Stromal cell of bone marrow (primary cell): ENCODE results near the gene ZCCHC7.

ENCODE experiments used
- DNase-seq: peaks from one replicate; pipeline ENCODE4 v3.0.0-alpha.2; 2012; ENCODE audit warnings: low read depth

ZCCHC7 gene

DNA sequence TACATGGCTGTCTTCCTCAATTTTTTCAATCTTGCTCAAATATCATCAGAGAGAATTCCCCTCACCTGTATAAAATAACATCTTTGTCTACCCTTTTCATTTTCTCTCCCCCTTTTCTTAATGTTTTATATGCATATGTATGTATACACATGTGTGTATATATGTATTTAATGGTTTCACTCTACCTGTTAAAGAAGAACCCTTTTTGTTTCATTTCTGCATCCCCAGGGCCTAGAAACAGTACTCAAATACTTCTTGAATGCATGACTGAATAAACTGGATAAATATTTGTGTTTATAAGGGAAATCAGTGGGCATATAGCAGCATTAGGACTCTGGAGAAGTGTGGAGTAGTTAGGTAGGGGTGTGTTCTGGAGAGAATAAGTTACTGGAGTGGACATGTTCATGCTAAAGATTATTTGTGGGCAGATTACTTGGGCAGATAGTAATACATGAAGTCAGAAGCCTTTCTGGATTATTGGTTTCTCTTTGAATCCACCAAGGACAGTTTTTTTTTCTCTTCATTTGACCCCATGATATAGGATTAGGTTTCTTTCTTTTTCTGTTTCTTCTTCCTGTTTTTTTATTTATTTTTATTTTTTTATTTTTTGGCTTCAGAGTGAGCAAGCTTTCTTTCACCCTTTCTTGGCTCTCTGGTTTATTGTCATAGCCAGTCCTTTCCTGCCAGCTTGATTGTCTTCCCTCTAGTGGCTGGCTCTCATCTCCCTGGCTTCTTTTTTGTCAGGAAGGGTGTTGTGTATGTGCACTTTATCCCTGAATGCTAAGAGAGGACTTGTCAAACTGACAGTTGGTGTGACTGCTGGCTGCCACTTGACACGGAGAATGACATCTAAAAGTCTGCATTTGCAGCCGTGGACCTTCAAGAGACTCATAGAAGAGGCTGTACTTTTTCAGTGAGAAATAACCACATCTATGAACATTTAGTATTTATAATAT lies 89.3 kb downstream of the ZCCHC7 start:
- no peak for DNase-seq

DNA sequence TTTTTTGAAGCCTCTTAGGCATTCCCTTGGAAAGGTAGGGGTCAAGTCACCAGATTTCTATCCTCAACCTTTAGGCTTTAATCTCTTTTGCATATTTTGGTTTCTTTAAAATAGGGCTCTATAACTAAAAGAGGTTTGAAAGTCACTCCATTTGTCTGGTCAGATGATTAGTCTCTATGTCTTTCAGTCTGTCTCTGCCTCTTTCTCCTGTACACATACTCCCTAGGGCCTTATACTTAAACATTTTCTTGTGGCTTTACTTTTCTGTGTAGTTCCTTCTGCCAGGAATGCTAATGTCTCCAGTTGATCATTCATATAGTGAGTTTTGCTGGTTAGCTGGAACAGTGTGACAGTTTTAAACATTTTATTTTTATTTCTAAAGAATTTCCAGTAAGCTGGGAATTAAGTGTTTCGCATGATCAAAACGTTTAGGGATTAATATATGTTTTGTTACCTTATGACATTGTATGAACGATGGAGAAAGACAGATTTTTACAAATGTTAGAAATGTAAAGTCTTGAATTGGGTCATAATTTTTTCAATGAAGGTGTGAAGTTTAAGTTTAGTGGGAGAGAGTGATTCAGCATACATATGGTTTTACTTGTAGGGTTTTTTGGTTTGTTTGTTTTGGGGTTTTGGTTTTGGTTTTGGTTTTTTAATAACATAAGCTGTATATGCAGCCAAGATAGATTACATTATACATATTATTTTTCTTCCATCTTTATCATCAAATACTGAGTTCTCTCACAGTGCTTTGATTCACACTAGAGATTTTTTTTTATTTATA lies 90.6 kb downstream of the ZCCHC7 start:
- DNase-seq, result no peak

DNA sequence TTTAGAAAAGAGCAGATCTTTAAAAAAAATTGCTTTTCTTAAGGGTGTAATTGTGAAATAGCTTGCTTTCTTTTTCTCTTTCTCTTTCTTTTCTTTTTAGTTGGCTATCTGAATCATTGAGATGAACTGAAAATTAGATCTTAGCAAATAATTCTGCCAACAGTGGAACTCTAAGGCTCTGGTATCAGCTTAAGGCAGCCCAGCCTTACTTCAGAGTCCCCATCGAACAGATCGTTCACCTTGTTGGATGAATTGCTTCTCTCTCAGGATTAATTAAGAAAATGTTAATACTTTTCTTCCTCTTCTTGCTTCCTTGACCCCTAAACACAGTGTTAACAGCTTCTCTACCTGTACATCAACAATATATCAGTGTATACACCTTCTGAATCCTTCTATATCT lies 92.1 kb downstream of the ZCCHC7 start:
- no peak for DNase-seq

DNA sequence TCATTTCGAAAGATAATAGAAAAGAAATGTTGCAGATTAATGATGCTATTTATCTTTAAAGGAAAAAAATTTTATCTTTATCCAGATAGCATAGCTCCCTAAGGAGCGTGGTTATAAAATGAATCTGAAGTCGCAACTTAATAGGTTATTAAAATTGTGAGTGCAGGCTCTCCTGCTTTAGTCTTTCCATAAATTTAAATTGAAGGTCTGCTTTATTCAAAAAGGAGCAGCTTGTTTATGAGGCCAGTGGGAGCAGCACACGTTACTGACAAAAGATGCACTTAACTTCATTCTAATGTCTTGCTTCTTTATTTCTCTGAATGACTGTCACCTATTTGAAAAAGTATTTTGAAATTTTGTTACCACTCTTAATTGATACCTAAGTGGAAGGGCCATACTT lies 95.0 kb downstream of the ZCCHC7 start:
- no peak for DNase-seq

DNA sequence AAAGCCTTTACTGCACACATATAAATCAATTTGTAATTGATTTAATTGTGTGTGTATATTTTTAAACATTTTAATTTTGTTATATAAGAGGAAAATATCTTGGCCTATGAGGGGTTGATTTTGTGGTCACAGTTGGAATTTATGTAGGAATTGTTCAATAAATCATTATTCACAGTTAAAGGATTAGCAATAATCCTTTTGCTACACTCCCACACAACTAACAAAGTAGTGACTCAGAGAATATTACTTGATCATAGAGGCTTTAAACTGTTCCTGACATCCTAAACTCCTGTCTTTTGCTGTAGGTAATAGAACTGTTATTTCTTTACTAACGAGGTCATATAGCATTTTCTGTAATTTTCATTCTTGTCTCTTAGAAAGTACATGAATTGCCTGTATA lies 95.5 kb downstream of the ZCCHC7 start:
- DNase-seq, result no peak

DNA sequence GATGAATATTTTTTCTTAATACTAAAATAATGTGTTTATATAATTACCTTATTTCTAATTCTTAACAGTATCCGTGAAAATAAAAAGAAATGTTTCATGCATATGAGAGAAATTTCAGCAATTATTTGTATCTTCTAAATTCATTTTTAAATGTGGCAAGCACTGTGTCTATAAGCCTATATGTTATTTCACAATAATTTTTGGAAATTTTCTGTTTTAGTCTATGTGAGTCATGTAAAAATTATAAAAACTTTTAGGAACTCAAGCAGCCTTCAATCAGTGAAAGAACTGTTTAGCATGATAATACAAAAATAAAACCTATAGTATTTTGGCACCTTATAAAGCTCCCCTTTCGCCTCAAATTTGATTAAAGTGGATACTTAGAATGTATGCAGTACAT lies 96.8 kb downstream of the ZCCHC7 start:
- DNase-seq, result no peak

DNA sequence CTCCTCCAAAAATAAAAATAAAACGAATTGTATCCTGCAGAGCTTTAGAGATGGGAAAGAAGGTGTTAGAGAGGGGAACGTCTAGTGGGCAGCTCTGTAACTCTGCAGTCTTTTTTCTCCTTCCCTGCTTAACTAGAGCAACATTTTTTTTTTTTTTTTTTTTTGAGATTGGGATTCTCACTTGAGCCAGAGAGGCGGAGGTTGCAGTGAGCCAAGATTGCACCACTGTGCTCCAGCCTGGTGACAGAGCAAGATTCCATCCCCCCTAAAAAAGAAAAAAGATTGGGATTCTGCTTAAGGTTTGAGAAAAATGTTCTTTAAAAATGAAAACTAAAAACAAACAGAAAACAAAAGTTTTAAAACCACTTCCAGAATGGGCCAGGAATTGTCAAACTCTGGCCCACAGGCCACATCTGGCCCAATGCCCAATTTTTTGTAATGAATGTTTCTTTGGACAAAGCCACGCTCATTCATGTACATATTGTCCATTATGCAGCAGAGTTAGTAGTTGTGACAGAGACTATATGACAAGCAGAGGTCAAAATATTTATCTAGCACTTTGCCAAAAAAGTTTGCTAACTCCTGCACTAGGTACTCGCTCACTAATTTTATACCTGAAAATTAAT lies 98.5 kb downstream of the ZCCHC7 start:
- no peak for DNase-seq

DNA sequence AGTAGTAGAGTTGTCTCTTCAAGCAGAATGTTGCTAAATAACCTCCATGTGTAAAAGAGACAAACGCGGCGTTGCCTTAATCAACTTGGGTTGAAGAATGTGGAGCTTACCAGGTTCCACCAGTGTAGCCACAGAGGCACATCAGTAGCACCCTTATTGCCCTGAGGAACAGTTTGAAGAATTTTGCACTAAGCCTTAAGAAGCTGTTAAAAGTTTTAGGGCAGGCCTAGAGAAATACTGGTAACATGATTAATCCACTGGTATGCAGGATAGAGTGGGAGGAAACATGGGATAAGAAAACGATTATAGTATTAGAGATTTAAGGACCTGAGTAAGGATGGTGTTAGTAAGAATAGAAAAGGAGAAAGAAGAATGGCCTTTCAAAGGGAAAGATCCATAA lies 100.6 kb downstream of the ZCCHC7 start:
- DNase-seq, result no peak

DNA sequence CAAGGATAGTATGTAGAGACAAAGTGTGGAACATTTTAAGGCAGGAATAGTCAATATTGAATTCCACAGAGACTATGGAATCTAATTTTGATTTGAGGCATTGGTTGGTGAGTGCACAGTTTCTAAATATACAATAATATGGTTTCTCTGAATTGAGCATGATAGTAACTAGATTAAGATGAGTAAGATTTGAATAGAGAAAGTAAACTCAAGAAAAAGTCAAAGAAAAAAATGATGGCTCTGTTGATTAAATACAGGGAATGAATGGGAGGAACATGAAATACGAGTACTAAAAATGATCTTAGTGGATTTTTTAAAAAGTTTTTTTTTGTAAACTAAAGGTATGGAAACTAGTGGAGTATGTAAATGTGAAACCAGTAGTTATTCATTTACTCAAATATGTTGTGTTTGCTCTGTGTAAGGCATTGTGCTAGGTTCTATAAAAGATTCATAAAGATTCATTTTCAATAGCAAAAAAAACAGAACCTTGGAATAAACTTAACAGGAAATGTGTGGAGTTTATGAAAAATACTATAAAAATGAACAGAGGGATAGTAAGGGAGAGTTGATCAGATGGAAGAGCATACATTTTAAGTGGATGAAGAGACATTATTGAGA lies 101.2 kb downstream of the ZCCHC7 start:
- DNase-seq, result no peak

DNA sequence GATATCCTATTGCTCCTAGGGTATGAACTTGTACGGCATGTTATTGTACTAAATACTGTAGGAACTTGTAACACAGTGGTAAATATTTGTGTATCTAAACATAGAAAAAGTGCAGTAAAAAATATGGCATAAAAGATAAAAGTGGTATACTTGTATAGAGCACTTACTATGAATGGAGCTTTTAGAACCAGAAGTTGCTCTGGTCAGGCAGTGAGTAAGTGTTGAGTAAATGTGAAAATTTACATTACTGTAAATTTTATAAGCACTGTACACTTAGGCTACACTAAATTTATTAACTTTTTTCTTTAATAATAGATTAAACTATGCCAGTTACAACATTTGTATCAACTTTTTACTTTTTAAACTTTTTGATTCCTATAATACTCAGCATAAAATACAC lies 109.1 kb downstream of the ZCCHC7 start:
- DNase-seq, result no peak

DNA sequence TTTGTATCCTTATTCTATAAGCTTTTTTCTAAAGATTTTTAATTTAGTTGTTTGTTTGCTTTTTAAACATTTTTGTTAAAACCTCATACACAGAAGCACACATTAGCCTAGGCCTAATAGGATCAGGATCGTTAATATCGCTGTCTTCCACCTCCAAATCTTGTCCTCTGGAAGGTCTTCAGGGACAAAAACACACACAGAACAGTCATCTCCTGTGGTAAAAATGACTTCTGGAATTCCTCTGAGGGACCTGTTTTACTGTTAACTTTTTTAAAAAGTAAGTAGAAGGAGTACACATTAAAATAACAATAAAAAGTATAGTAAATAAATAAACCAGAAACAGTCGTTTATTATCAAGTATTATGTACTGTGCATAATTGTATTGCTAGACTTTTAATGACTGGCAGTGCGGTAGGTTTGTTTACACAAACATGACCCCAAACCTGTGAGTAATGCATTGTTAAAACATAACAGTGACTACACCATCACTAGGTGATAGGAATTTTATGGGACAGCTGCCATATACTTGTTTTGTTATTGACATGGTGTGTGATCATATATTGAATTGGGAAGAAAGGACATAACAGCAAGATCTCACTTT lies 109.6 kb downstream of the ZCCHC7 start:
- no peak for DNase-seq

DNA sequence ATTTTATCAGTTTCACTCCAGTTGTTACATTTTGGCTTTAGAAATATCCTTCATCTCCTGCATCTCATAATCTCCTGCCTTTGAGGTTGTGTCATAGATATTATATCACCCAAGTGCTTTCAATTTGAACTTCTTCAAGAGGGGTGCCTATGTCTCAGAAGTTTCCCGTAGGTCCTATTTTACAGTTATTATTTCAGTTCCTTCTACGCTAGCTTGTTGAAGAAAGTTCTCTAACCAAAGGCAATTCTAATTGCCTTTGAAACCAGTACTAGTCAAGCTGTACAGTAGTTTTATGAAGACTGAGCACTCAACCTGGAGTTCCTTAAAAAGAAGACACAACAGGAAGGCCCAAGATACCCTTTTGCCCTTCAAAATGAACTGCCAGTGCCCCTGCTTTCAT lies 116.4 kb downstream of the ZCCHC7 start:
- no peak for DNase-seq

DNA sequence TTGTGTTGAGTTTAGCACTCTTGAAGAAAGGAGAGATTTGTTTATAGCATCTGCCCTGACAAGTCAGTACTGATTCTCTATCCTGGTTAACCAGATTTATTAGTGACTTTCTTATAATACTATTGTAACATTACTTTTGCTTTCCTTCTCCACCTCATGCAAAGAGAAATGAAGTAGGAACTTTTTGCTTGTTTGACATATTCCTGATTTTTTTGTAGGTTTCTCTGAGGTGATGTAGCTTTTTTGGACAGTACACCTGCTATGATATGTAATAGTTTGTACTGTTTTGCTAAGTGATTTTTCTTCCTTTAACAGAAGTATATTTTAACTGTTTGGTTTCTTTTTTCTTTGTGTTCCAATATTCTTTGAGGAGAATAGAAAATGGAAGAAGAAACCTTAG lies 117.7 kb downstream of the ZCCHC7 start:
- no peak for DNase-seq

DNA sequence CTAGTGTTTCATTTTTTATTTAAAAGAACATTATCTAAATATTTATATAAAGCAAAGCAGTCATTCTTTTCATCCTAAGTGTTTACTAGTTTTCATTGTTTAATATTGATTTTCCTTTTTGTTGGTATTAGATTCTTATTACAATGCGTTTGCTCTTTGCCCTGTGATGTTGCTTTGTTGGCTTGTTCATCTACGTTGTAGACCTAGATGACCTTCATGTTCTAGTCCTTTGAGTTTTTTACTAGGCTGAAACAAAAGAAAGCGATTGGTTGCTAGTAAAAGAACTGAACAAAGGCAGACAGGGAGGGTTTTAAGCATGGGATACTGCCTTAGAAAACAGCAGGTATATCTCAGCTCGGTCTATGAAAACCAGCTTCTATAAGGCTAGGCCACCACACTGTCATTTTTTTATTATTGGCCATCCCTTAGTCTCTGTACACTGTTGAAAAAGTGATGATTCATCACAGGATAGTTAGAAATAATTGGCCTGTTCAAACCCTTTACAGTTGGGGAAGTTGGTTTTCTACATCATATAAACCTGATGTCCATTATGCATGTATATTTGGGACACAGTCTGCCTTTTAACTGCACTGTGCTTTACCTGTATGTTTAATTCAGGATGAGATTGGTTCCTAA lies 119.0 kb downstream of the ZCCHC7 start:
- no peak for DNase-seq

DNA sequence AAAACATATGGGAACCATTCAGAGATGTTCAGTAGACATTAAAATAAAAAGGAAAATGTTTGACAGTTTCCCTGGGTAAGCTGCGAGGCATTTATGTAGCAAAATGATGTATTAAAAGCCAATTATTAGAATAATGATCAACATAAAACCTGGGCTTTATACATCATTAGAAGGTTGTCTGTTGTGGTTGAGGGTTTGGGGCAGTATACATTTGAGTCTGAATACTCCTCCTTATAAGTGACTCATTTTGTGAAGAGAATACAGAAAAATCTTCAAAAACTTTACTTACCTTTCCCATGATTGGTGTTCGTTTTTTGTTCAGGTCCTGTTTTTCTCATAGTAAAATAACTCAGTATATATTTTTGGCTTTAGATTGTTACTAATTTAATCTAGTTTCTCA lies 119.5 kb downstream of the ZCCHC7 start:
- DNase-seq, result no peak

DNA sequence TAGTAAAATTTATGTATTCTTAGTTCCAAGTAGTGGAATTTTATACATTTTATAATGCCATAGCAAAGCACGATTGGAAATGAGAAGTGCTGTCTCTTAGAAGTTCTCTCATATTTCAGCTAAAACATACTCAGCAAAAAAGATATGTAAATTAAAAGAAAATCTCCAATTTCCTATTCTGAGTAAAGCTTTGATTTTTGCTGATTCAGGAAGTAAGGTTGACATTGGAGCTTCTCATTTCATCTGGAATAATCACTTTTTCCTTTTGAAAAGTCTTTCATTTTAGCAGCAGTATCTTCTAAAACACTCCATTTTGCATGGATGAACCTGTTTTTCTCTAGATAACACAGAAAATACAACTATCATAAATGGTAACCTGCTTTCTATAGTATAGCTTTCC lies 121.0 kb downstream of the ZCCHC7 start:
- no peak for DNase-seq

DNA sequence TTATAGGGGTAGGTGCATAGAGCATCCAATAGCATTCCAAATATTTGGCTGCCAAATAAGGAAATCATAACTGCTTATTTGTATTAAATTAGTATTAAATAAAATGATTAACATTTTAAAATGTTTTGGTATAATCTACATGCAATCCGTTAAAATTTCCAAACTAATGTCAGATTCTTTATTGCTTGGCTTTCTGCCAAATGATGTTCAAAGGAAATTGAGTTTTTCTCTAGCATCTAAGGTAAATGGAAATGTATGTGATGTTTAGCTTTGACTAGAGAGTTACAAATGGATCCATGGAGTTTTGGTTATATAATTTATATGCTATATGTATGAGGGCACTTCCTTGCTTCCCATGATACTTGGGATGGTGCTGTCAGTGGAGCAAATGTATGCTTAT lies 121.7 kb downstream of the ZCCHC7 start:
- no peak for DNase-seq

DNA sequence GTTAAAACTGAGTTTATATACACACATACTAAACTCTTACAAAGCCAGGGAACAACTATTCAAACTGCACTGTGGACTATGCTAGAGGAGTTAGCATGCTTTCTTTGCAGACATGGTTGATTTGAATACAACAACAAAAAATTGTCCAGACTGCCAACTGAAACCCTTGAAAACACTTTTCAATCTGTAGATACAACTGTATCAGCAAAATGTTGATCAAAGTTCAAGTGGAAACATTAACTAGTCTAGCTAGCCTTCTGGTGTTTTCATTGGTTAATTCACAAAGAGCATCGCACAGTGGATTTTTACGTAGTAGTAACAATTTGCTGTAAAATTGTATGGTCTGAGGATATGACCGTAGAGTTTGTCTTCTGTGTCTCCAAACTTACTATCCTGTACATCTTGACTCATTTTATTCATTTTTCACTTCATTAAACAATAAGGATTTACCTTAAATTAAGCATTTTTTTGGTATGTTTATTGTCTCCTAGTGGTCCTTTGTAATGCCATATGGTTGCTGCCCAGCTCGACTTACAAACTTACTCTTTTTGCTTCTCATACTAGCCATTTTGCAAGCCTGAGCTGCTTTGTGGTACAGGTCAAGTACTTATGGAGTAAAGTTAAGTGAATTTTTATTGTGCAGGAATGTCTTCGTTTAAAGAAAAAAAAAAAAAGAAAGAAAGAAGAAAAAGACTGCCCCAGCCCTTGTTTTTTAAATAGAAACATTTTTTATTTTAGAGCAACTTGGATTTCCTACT lies 123.4 kb downstream of the ZCCHC7 start:
- no peak for DNase-seq

DNA sequence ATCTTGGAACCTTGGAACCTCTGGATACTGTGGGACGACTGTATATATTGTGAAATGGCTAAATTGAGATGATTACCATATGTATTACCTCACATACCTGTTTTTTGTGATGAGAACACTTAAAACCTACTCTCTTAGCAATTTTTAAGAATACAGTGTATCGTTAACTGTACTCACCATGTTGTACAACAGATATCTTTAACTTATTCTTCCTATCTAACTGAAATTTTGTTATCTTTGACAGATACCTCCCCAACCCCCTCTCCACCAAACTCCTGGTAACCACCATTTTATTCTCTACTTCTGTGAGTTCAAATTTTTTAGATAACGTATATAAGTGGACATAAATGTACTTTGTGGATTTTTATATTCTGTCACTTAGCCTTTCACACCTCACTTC lies 126.5 kb downstream of the ZCCHC7 start:
- no peak for DNase-seq

DNA sequence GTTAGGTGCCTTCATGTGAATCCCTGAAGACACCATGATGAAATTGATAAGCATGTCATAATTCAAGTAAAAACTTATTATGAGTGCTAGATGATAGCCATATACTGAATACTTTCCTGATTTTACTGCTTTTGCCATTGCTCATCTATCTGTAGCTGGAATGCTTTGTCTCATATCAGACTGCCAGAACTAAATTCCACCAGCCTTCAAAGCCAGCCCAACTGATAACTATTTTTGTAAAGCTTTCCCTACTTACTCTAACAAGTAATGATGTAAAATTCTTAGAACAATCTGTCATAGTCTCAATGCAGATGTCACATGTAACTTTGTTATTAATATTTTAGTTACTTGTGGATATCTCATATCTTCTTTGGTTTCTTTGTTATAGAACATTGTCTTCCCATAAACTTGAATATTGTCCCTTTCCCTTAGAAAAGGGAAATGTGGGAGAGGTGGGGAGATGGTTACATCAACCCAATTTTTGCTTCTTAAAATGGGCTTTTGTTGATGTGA lies 128.3 kb downstream of the ZCCHC7 start:
- DNase-seq, result no peak

DNA sequence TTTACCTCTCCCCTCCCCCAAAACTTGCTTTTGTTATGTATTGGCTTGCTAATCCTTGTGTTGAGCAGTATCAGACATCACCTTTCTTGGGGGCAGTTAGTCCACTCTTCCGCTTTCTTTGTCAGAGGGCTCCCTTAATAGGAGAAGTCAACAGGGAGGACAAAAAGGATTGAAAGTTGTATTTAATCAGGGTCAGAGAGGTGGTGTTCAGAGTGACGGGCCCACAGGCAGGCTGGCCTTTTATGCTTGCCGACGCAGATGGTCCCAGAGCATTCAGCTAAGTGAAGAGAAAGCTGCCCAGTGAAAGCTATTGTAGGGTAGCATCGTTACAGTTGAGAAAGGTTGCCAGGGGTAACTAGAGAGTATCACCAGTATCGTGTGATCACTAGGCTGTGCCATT lies 131.1 kb downstream of the ZCCHC7 start:
- DNase-seq, result no peak
